K562 (cell line): ENCODE data around the gene C17orf50. TPM values are rescaled to one million over a fixed set of nuclear protein-coding genes. Genes with fewer than 3 reads are reported as not detected.

Experiments
- ATAC-seq: fragments of 200-7000 bp; cut with Tn5 transposase; 3 replicates; pipeline ENCODE4 v1.9.1; 2020; ENCODE audit warnings: moderate library complexity
- BruUV-seq: library from RNA; stranded (reverse); fragments of 400-500 nt; replicated peaks from 2 replicates; lab custom pipeline; 2021; lab: Mats Ljungman, UMichigan
- CTCF ChIA-PET: fragments of 300-600 bp; formaldehyde crosslinking; extraction: SDS; loops from one replicate; lab custom pipeline; 2021; ENCODE audit warnings: low intra/inter-chr PET ratio; lab: Yijun Ruan, JAX
- POLR2A ChIA-PET: fragments of 300-600, 350-650 bp; sonication (Branson Sonifier 250); formaldehyde crosslinking; extraction: SDS; loops from one replicate; lab custom pipeline; 2021; ENCODE audit warnings: antibody characterized with exemption, inconsistent platforms; lab: Yijun Ruan, JAX
- DNase-seq, 4 experiments: peaks; one replicate each; pipeline versions ENCODE4 v3.0.0 to v3.0.0-alpha.2; 2011 to 2018; ENCODE audit warnings: low spot score in 3 of 4, mixed read lengths in 3 of 4; ENCODE audit errors: extremely low read depth in 1 of 4
- FAIRE-seq: peaks from 2 replicates; lab custom pipeline; 2011; peaks lifted over from hg19 to GRCh38; lab: Jason Lieb, UNC
- H2AFZ ChIP-seq: 2 replicates; pipeline ENCODE4 v1.6.0; 2011; ENCODE audit warnings: low read depth, low read length, control low read depth, inconsistent platforms
- H3K27ac ChIP-seq: fragments of 200-600 bp; 3 replicates; pipeline ENCODE4 v1.8.0; 2011; ENCODE audit warnings: low read depth, mild to moderate bottlenecking, control low read depth, inconsistent platforms, low read length, moderate library complexity, mixed read lengths; ENCODE audit errors: extremely low read depth
- H3K27me3 ChIP-seq, 2 experiments: fragments of 300-600 bp in 1 of 2; 2 replicates in 1 of 2; 3 replicates in 1 of 2; pipeline versions ENCODE4 v1.6.0 to v1.8.0; 2011; ENCODE audit warnings: inconsistent platforms in 2 of 2, low read length in 2 of 2, mild to moderate bottlenecking in 1 of 2, mixed read lengths in 1 of 2, moderate library complexity in 1 of 2; ENCODE audit not compliant: control insufficient read depth in 2 of 2, insufficient read depth in 2 of 2
- H3K36me3 ChIP-seq: fragments of 300-600 bp; 3 replicates; pipeline ENCODE4 v1.8.0; 2011; ENCODE audit warnings: mild to moderate bottlenecking, low read length, inconsistent platforms; ENCODE audit not compliant: control insufficient read depth, insufficient read depth
- H3K4me1 ChIP-seq, 2 experiments: fragments of 200-600 bp in 1 of 2; replicated peaks in 1 of 2; 2 replicates in 1 of 2; 3 replicates in 1 of 2; pipeline versions ENCODE4 v1.5.1 to v1.8.0; 2011; ENCODE audit warnings: inconsistent platforms in 2 of 2, low read length in 2 of 2, mild to moderate bottlenecking in 1 of 2, mixed read lengths in 1 of 2, moderate library complexity in 1 of 2; ENCODE audit not compliant: control insufficient read depth in 2 of 2, insufficient read depth in 2 of 2
- H3K4me2 ChIP-seq: 2 replicates; pipeline ENCODE4 v1.6.1; 2011; ENCODE audit warnings: low read length, control low read depth, inconsistent platforms, mixed read lengths; ENCODE audit not compliant: insufficient read depth
- H3K4me3 ChIP-seq: fragments of 200-600 bp; sonication (generic), shearing (Covaris generic); 2 replicates; pipeline ENCODE4 v1.5.1; 2016; ENCODE audit warnings: control low read depth, inconsistent platforms
- H3K79me2 ChIP-seq: fragments of 200-600 bp; 3 replicates; pipeline ENCODE4 v1.8.0; 2011; ENCODE audit warnings: low read length, inconsistent platforms; ENCODE audit not compliant: control insufficient read depth, insufficient read depth
- H3K9ac ChIP-seq, 2 experiments: 2 replicates each; pipeline versions ENCODE4 v1.6.0 to v1.6.1; 2011; ENCODE audit warnings: low read depth in 2 of 2, low read length in 2 of 2, control low read depth in 1 of 2, inconsistent platforms in 1 of 2, mild to moderate bottlenecking in 1 of 2, mixed read lengths in 1 of 2; ENCODE audit not compliant: insufficient read depth in 1 of 2
- H3K9me1 ChIP-seq: one replicate; pipeline ENCODE4 v1.6.0; 2011; ENCODE audit warnings: inconsistent platforms, mild to moderate bottlenecking, low read length, moderate library complexity; ENCODE audit not compliant: control insufficient read depth, insufficient read depth
- H3K9me3 ChIP-seq: replicated peaks from 2 replicates; pipeline ENCODE4 v1.5.1; 2011; ENCODE audit warnings: low read depth, low read length, inconsistent platforms; ENCODE audit not compliant: control insufficient read depth, insufficient read depth
- H4K20me1 ChIP-seq: replicated peaks from 2 replicates; pipeline ENCODE4 v1.6.1; 2011; ENCODE audit warnings: low read length, inconsistent platforms, mixed read lengths; ENCODE audit not compliant: control insufficient read depth, insufficient read depth
- MAFK ChIP-seq: IDR thresholded peaks from 2 replicates; pipeline ENCODE4 v1.6.1; 2011; ENCODE audit warnings: low read length, improper control_type of control experiment
- TAL1 ChIP-seq: fragments of 450-650 bp; IDR thresholded peaks from 2 replicates; pipeline ENCODE4 v1.6.1; 2016; ENCODE audit warnings: mild to moderate bottlenecking
- ZNF124 ChIP-seq: sonication (generic); formaldehyde crosslinking; IDR thresholded peaks from 2 replicates; pipeline ENCODE4 v1.8.1; 2022; ENCODE audit warnings: missing genetic modification reagents
- ZNF445 ChIP-seq: fragments of 250-450 bp; sonication (Bioruptor Pico); IDR thresholded peaks from 2 replicates; pipeline ENCODE4 v1.4.0; 2020; ENCODE audit warnings: low read depth, mild to moderate bottlenecking, moderate library complexity
- WGBS: fragments of 100-300 bp; shearing (Covaris generic); methylation state at CpG from one replicate; pipeline ENCODE4 v1.1.6; 2016; ENCODE audit warnings: low coverage, mixed read lengths; ENCODE audit not compliant: insufficient coverage; ENCODE audit errors: missing lambda C conversion rate; 5-methylcytosine and 5-hydroxymethylcytosine counted together
- in situ Hi-C: fragments of 300-500 bp; cut with MboI; formaldehyde crosslinking; loops from 4 replicates; pipeline ENCODE4 v1.15.0; 2018; ENCODE audit warnings: inconsistent platforms, mixed read lengths
- intact Hi-C: fragments of 100-400 bp; cut with micrococcal nuclease; formaldehyde crosslinking; loops from 2 replicates; pipeline ENCODE4 v1.14.2; 2022
- polyA plus RNA-seq, 8 experiments: library from polyadenylated mRNA; depleted of rRNA in 4 of 8; stranded (reverse) in 5 of 8; unstranded in 3 of 8; fragments of >200 nt; fragmentation: Nextera tagmentation in 2 of 8; fragmentation: Illumina TruSeq in 1 of 8; extraction: Ambion mirVana in 2 of 8; extraction: Trizol in 1 of 8; gene quantifications; 2 replicates each; pipeline versions ENCODE4 v1.2.1 to v1.2.3, GENCODE V29; 2011 to 2014; ENCODE audit warnings: inconsistent platforms in 1 of 8, missing spikeins in 1 of 8
- total RNA-seq, 7 experiments: library from RNA; depleted of rRNA in 6 of 7; stranded (reverse); fragments of >200 nt in 6 of 7; fragmentation: Illumina TruSeq in 2 of 7; extraction: Trizol in 2 of 7; gene quantifications; 2 replicates each; pipeline versions ENCODE4 v1.2.1 to v1.2.3, GENCODE V29; 2011 to 2021; ENCODE audit warnings: low replicate concordance in 1 of 7
- TF ChIP-seq, protein P1 (sequence below), 3 experiments: IDR thresholded peaks in 2 of 3; conservative IDR thresholded peaks in 1 of 3; 2 replicates each; pipeline ENCODE4 v1.5.1; 2011 to 2012; ENCODE audit warnings: low read length in 3 of 3, mild to moderate bottlenecking in 3 of 3, control low read depth in 2 of 3, improper control_type of control experiment in 1 of 3, inconsistent platforms in 1 of 3, low read depth in 1 of 3, mixed read lengths in 1 of 3, moderate library complexity in 1 of 3; ENCODE audit not compliant: insufficient read depth in 2 of 3
- TF ChIP-seq, protein P2 (sequence below): fragments of 250-450 bp; sonication (Bioruptor Pico); IDR thresholded peaks from 2 replicates; pipeline ENCODE4 v1.4.0; 2020; ENCODE audit warnings: mild to moderate bottlenecking, moderate library complexity
- TF ChIP-seq, protein P3 (sequence below): fragments of 450-650 bp; IDR thresholded peaks from one replicate; pipeline ENCODE4 v1.6.1; 2018; ENCODE audit warnings: mild to moderate bottlenecking, moderate library complexity; ENCODE audit not compliant: partially characterized antibody

The C17orf50 gene
- total and polyA plus RNA-seq, 9 of the 15 experiments (the other 6 are each of a cell fraction or from before 2014, with no cell fraction given): not detected

DNA sequence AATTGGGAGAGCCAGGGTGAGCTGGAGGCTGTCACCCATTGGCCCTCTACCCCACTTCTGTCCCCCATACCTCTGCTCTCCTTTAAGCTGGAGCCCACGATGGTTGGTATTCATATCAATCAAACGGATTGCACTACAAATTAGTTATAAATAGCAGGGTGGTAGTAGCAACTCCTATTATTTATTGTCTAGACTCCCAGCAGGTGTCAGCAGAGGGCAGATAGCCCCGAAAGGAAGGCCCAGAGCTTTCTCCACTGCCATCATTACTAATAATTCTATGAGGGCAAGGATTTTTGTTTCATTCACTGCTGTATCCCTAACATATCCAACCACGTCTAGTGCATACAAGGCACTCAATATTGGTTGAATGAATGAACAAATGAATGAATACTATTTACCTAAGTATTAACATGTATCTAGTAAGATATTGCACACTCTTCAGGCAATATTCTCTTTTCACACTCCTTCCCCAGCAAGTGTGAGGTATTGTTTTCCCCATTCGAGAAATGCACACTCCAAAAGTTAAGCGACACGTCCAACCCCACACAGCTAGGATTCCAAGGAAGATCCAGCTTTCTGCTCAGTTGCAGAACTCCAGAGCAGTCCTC, 6.3 kb downstream of the C17orf50 start (continued):
- TF ChIP-seq, protein P1, sequence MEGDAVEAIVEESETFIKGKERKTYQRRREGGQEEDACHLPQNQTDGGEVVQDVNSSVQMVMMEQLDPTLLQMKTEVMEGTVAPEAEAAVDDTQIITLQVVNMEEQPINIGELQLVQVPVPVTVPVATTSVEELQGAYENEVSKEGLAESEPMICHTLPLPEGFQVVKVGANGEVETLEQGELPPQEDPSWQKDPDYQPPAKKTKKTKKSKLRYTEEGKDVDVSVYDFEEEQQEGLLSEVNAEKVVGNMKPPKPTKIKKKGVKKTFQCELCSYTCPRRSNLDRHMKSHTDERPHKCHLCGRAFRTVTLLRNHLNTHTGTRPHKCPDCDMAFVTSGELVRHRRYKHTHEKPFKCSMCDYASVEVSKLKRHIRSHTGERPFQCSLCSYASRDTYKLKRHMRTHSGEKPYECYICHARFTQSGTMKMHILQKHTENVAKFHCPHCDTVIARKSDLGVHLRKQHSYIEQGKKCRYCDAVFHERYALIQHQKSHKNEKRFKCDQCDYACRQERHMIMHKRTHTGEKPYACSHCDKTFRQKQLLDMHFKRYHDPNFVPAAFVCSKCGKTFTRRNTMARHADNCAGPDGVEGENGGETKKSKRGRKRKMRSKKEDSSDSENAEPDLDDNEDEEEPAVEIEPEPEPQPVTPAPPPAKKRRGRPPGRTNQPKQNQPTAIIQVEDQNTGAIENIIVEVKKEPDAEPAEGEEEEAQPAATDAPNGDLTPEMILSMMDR (IDR thresholded peaks at IDR 0.05 in 2 of 3, conservative IDR thresholded peaks at IDR 0.05 in 1 of 3; ENCODE audit: insufficient read depth in 2 of 3, low read depth in 1 of 3, low read length in 3 of 3): peak; percentile 55 to 63 (median 58)

DNA sequence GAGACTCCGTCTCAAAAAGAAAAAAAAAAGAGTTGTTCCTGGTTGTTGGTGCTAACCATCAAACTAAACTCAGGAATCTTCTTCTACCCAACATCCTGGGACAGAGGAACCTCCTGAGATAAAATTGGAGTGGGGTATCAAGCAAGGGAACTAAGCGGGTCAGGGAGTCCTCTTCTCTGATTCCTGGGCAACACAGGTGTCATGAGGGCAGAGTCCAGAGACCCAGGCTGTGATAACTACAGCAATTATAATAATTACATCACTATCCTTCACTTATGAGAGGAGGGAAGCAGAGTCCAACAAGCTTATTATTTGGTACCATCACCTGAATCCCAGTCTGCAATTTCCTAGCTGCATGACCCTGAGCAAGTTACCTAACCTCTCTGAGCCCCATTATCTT, 8.1 kb downstream of the C17orf50 start:
- BruUV-seq: no TSS peak
- Histone ChIP-seq H4K20me1 (no peaks in the 10 kb centered on the region), H3K9ac (no peak overlapping the region), H3K27me3 (peaks cover 48 to 79% of the 10 kb centered on the region in 2 experiments; a peak in 4 of 5 replicates), H3K9me3 (no peaks in the 10 kb centered on the region), H2AFZ (no peak overlapping the region), H3K79me2 (no peaks in the 10 kb centered on the region), H3K4me3 (no peak overlapping the region), H3K4me2 (no peak overlapping the region), H3K9me1 (peaks cover 3% of the 10 kb centered on the region), H3K4me1 (peaks cover 0 to 27% of the 10 kb centered on the region in 2 experiments; a peak in 3 of 5 replicates), H3K36me3 (no peaks in the 10 kb centered on the region), H3K27ac (no peak overlapping the region)
- CTCF ChIA-PET: no interaction called here
- in situ Hi-C loops: loop anchor here (5.0 kb wide), 1 partner anchor 39 kb away; the partner anchor contains the start of gene TAF15
- no peak for ATAC-seq
- POLR2A ChIA-PET: interaction anchor here (0.6 to 1.2 kb wide), 2 partner anchors 40 to 287 kb away, joined by 3 read pairs; partner anchors contain the start of gene TAF15
- intact Hi-C loops: loop anchor here (10.0 kb wide), 1 partner anchor 176 kb away; the partner anchor contains the start of gene LYZL6
- FAIRE-seq: no peak
- DNase-seq: no peak
- TF ChIP-seq MAFK (no peak), TAL1 (no peak), ZNF124 (no peak), ZNF445 (CRISPR knock-in tag) (no peak)
- TF ChIP-seq, protein P2, sequence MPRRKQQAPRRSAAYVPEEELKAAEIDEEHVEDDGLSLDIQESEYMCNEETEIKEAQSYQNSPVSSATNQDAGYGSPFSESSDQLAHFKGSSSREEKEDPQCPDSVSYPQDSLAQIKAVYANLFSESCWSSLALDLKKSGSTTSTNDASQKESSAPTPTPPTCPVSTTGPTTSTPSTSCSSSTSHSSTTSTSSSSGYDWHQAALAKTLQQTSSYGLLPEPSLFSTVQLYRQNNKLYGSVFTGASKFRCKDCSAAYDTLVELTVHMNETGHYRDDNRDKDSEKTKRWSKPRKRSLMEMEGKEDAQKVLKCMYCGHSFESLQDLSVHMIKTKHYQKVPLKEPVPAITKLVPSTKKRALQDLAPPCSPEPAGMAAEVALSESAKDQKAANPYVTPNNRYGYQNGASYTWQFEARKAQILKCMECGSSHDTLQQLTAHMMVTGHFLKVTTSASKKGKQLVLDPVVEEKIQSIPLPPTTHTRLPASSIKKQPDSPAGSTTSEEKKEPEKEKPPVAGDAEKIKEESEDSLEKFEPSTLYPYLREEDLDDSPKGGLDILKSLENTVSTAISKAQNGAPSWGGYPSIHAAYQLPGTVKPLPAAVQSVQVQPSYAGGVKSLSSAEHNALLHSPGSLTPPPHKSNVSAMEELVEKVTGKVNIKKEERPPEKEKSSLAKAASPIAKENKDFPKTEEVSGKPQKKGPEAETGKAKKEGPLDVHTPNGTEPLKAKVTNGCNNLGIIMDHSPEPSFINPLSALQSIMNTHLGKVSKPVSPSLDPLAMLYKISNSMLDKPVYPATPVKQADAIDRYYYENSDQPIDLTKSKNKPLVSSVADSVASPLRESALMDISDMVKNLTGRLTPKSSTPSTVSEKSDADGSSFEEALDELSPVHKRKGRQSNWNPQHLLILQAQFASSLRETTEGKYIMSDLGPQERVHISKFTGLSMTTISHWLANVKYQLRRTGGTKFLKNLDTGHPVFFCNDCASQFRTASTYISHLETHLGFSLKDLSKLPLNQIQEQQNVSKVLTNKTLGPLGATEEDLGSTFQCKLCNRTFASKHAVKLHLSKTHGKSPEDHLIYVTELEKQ: no peak
- TF ChIP-seq, protein P3, sequence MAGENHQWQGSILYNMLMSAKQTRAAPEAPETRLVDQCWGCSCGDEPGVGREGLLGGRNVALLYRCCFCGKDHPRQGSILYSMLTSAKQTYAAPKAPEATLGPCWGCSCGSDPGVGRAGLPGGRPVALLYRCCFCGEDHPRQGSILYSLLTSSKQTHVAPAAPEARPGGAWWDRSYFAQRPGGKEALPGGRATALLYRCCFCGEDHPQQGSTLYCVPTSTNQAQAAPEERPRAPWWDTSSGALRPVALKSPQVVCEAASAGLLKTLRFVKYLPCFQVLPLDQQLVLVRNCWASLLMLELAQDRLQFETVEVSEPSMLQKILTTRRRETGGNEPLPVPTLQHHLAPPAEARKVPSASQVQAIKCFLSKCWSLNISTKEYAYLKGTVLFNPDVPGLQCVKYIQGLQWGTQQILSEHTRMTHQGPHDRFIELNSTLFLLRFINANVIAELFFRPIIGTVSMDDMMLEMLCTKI: no peak
- 0% methylated on average over 2 of the region's 2 CpGs for WGBS
